GM19467 (cell line): ENCODE measurements around the gene CDKN2D.

ENCODE experiments used
- ATAC-seq: cut with Tn5 transposase; IDR thresholded peaks from one replicate; pipeline ENCODE4 v1.9.1; 2021; ENCODE audit warnings: mild to moderate bottlenecking, moderate library complexity; ENCODE audit not compliant: unreplicated experiment

Gene CDKN2D

DNA sequence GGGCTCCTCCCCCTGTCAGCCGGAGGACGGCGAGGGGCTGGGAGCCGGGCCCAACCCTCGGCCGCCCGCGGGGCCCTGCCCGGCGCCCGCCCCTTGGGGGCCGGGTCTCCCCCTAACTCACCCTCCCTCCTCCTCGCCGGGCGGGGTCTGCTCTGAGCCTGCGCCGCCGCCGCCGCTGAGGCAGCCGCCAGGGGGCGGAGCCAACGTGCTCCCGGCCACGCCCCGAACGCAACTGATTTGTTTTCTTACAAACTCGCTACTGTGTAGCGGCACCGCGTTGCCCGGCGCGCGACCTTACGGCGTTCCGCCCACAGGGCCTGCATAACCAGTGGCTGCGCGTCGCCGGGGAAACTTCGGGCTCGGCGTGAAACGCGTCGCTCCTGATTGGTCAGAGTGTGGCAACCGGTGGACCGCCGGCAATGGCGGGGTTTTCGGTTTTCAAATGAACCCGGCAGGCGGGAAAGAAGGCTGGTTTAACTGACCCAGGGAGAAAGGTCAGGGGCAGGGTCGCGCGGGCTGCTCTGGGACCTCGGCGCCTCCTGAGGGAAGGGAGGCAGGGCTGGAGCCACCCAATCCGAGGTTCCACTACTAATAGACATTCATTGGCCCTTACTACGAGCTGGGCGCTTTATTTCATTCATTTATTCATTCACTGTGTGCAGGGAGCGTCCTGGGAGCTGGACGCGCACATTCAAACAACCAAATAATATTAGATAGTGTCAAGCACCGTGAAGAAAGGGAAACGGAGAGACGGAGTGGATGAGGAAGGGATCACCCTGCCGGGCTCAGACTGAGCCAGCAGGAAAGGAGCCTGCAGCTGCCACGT lies at the start of gene CDKN2D:
TSS of gene CDKN2D (minus strand) at position 154 of the 826 bp plus-strand sequence. CDS start 326 bp downstream, outside the sequence.
- peak; percentile 66 for ATAC-seq

DNA sequence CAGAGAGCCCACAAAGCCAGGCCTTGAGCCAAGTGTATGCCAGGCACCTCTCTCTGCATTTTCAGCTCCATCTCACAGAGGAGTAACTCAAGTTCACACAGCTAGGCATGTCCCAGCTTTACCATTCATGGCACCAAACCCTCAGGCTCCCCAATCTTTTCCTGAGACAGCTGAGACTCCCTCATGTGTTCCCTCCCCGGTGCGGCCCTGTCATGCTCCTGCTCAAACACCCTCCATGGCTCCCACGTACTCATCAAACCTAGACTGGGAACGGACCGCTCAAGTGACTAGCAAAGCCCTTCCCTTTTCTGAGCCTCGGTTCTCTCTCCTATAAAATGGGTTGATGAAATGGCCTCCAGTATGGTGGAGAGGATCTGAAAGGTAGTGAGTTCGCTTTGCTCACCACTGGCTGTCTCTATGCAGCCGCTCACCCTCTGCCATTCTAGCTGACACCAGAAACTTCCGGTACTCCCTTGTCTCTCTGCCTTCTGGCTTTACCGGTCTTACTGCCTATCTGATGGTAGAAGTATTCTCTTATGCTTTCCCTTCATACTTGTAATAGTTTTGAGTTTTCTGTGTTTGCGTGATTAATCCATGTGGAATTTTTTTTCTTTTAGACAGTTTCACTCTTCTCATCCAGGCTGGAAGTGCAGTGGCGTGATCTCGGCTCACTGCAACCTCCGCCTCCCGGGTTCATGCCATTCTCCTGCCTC lies 48.8 kb upstream of the CDKN2D start:
- no peak for ATAC-seq

- no peak for ATAC-seq
Observed at GRCh38 chr19:10615429-10616023, 46.7 kb upstream of the CDKN2D start.

GRCh38 chr19:10612499-10613119 lies 43.8 kb upstream of the CDKN2D start:
- no peak for ATAC-seq

DNA sequence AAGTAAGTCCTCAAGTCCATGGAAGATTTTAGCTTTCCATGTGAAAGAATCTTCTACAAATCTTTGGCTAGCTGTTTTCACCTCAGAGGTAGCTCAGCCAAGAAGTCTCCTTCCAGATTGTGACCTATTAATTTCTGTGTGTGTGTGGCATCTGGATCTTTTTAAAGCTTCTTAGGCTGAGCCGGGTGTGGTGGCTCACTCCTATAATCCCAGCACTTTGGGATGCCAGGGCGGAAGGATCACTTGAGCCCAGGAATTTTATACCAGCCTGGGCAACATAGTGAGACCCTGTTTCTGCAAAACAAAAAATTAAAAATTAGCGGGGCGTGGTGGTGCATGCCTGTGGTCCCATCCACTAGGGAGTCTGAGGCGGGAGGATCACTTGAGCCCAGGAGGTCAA lies 43.1 kb upstream of the CDKN2D start:
- ATAC-seq, result no peak

DNA sequence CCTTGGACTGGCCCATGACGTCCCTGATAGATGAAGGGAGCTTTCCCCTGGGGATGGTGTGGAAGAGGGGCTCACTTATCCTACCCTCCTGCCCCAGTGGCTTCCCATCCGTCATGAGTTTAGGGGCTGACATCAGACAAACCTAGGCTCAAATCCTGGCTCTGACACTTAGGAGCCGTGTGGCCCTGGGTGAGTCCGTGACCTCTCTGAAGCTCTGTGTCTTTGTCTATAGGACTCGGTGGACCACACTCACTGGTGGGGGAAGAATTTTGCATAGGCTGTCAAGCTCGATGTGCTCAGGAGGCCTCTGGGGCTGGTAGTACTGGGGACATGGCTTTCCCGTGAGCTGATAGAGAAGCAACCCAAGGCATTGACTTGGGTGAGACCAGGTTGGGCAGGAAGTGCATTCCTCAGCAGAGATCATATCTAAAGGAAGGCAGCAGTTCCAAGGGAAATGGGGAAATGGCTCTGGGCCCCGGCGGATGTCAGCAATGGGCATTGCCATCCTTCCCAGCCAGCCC lies 35.7 kb upstream of the CDKN2D start:
- ATAC-seq, result peak; percentile 7

DNA sequence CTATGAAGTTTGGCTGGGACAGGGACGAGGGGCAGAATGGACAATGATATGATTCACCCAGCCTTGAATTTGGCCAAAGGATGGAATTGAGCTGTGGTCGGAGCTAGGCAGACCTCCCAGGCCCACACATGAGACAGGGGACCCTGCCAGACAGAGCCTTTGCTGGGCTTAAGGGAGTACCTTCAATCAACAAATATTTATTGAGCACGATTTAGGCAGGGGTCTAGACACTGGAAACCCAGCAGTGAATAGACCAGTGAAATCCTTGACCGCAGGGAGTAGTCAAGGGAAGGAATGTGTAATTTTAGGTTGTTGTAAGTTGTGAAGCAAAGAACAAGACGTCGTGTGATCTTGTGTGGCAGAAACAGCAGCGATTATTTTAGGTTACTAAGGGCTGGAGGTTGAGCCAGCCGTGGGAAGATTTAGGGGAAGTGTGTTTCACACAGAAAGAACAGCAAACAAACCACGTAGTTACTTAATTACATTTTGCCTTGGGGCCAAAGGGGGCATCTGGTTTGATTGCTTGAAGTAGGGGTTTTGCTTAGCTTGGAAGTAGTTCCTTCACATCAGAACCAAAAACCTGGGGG lies 35.2 kb upstream of the CDKN2D start:
- peak; percentile 31 for ATAC-seq

DNA sequence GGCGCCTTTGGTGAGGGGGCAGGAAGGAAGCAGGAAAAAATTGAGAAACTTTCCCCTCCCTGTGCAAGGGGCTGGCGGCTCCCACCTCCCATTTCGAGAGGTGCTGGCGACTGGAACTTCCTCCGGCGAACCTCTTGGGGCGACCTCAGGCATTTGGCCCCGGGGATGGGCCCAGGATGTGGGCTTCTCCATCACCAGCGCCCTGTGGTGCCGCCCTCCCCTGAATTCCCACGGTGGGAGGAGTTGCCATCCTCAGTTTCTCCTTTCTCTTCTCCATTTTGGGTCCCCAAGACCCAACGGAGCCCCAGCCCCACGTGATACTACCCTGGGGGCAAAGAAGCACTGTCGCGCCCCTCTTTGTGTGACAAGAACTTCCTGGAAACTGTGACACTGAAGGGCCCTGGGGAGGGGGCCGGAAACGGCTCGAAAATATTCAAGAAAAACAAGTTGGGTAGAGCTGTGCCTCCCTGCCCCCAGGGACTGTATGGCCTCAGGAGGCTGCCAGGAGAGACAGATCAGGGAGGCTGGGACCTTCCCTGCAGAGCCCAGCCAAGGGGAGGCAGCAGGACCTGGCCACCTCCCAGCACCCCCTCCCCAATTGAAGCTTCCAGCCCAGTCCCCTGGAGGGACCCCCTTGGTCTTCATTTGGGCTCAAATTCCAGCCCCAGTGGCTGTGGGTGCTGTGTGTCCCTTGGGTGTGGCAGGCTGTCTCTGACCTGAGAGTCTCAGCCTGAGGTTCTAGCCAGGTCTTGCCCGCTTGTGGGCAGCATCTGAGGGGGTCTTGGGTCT lies 34.5 kb upstream of the CDKN2D start:
- ATAC-seq, result no peak

- peak; percentile 51 for ATAC-seq
Observed at GRCh38 chr19:10602330-10603083, 33.7 kb upstream of the CDKN2D start.

DNA sequence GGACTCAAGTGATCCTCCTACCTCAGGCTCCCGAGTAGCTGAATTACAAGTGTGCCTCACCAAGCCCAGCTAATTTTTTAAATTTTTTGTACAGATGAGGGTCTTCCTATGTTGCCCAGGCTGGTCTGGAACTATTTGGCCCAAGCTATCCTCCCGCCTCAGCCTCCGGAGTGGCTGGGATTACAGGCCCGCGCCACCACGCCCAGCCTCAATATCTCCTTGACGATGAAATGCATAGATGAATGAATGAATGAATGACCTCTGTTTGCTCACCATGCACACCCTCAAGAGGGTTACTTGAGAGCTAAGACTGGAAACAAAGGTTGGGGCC lies 33.2 kb upstream of the CDKN2D start:
- no peak for ATAC-seq

- no peak for ATAC-seq
Observed at GRCh38 chr19:10600149-10600548, 31.4 kb upstream of the CDKN2D start.

- peak; percentile 61 for ATAC-seq
Observed at GRCh38 chr19:10593820-10594637, 25.2 kb upstream of the CDKN2D start.

DNA sequence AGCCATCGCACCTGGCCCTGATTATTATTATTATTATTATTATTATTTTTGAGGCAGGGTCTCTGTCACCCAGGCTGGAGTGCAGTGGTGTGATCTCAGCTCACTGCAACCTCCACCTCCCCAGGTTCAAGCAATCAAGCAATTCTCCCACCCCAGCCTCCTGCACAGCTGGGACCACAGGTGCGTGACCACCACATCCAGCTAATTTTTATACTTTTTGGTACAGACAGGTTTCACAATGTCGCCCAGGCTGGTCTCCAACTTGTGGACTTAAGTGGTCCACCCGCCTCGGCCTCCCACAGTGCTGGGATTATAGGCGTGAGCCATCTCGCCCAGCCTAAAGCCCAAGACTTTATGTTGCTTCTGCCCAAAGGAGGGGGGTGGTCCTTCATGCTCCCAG lies 24.4 kb upstream of the CDKN2D start:
- no peak for ATAC-seq

- no peak for ATAC-seq
Observed at GRCh38 chr19:10587839-10588150, 19.0 kb upstream of the CDKN2D start.

- no peak for ATAC-seq
Observed at GRCh38 chr19:10587022-10587838, 18.5 kb upstream of the CDKN2D start, which contains the start of gene AP1M2. Gene AP1M2 (minus strand): TSS chr19:10587312. CDS start chr19:10587231, 81 bp downstream.

DNA sequence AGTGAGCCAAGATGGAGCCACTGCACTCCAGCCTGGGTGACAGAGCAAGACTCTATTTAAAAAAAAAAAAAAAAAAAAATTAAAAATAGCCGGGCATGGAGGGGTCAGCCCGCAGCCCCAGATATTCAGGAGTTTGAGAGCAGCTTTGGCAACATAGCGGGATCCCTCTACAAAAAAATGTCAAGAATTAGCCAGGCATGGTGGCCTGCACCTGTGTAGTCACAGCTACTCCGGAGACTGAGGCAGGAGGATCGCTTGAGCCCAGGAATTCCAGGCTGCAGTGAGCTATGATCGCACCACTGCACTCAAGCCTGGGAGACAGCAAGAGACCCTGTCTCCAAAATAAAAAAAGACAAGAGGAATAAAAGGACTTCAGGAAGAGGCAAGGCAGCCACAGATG lies 17.6 kb upstream of the CDKN2D start:
- ATAC-seq, result no peak

DNA sequence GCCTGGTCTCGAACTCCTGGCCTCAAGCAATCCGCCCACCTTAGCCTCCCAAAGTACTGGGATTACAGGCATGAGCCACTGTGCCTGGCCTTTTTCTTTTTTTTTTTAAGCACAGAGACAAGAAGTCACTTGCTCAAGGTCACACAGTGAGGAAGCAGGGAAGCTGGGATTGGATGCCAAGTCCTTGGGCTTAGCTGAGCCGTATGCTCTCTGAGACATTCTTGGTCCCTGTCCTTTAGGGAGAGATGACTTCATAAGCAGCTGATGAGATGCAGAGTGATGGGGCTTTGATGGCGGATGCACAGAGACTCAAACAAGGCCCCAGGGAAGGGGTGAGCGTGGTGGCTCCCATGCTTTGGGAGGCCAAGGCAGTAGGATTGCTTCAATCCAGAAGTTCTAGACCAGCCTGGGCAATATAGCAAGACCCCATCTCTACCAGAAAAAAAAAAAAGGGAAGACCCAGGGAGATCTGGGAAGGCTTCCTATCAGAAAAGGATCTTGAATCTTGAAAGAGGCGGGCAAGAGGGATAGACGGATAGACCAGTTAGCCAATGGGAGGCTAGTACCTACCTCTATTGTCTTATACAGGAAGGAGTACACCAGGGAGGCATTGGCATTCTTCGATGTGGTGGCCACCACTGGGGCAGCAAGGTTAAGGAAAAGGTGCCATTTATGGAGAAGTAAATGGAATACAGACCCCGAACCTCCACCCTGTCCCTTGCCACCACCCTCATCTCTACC lies 14.4 kb upstream of the CDKN2D start:
- no peak for ATAC-seq
